ENCODE measurements around the gene ERGIC1.
A peak's percentile ranks its signal among the peaks of the same experiment; 100 is the strongest.
"Not testable (repeated sequence)": the region's sequence is repeated elsewhere in the genome, so short reads cannot be mapped to it uniquely, and the experiment has no call there.

ERGIC1 gene

GRCh38 chr5:172881691-172882370 lies 47.8 kb downstream of the ERGIC1 start:
- no peak for DNase-seq (ENCODE audit: low spot score)

- no peak for DNase-seq (ENCODE audit: low spot score)
These were observed 49.0 kb downstream of the ERGIC1 start for GRCh38 chr5:172883066-172883465.

- DNase-seq (ENCODE audit: low spot score) = no peak
These were observed 51.7 kb downstream of the ERGIC1 start for GRCh38 chr5:172885597-172886340.

GRCh38 chr5:172886476-172886875 lies 52.4 kb downstream of the ERGIC1 start:
- DNase-seq (ENCODE audit: low spot score) = no peak

- no peak for DNase-seq (ENCODE audit: low spot score)
These were observed 53.0 kb downstream of the ERGIC1 start for GRCh38 chr5:172886974-172887501.

GRCh38 chr5:172887692-172888091 lies 53.6 kb downstream of the ERGIC1 start:
- DNase-seq (ENCODE audit: low spot score) = no peak

GRCh38 chr5:172890659-172891058 lies 56.6 kb downstream of the ERGIC1 start:
- no peak for DNase-seq (ENCODE audit: low spot score)

GRCh38 chr5:172891716-172892421 lies 57.8 kb downstream of the ERGIC1 start:
- DNase-seq (ENCODE audit: low spot score) = no peak

- DNase-seq (ENCODE audit: low spot score) = no peak
These were observed 58.7 kb downstream of the ERGIC1 start for GRCh38 chr5:172892713-172893112.

GRCh38 chr5:172894767-172895388 lies 60.8 kb downstream of the ERGIC1 start:
- no peak for DNase-seq (ENCODE audit: low spot score)

- no peak for DNase-seq (ENCODE audit: low spot score)
These were observed 61.5 kb downstream of the ERGIC1 start for GRCh38 chr5:172895549-172895948.

GRCh38 chr5:172896465-172896864 lies 62.4 kb downstream of the ERGIC1 start:
- no peak for DNase-seq (ENCODE audit: low spot score)

GRCh38 chr5:172897067-172897466 lies 63.0 kb downstream of the ERGIC1 start:
- not testable (repeated sequence) for DNase-seq (ENCODE audit: low spot score)

- DNase-seq (ENCODE audit: low spot score) = peak; percentile 64
These were observed 63.6 kb downstream of the ERGIC1 start for GRCh38 chr5:172897481-172898217.

- no peak for DNase-seq (ENCODE audit: low spot score)
These were observed 64.3 kb downstream of the ERGIC1 start for GRCh38 chr5:172898218-172898842.

GRCh38 chr5:172898843-172899369 lies 64.9 kb downstream of the ERGIC1 start:
- no peak for DNase-seq (ENCODE audit: low spot score)

GRCh38 chr5:172899436-172899835 lies 65.4 kb downstream of the ERGIC1 start:
- no peak for DNase-seq (ENCODE audit: low spot score)

- DNase-seq (ENCODE audit: low spot score) = peak; percentile 40
These were observed 67.1 kb downstream of the ERGIC1 start for GRCh38 chr5:172901012-172901780.

- DNase-seq (ENCODE audit: low spot score) = no peak
These were observed 67.9 kb downstream of the ERGIC1 start for GRCh38 chr5:172901788-172902496.

All from AG08396 (cell line).